MCF 10A (cell line): ENCODE data around the gene CTAGE1. TPM values are rescaled to one million over a fixed set of nuclear protein-coding genes. Genes with fewer than 3 reads are reported as not detected.

Experiments
- BruUV-seq: library from RNA; stranded (reverse); fragments of 400-500 nt; replicated peaks from 2 replicates; lab custom pipeline; 2021; lab: Mats Ljungman, UMichigan
- CTCF ChIA-PET: fragments of 300-600 bp; sonication (Branson Sonifier 250); formaldehyde crosslinking; extraction: SDS; loops from one replicate; lab custom pipeline; 2021; ENCODE audit warnings: antibody characterized with exemption, inconsistent platforms; lab: Yijun Ruan, JAX
- POLR2A ChIA-PET: fragments of 300-600, 350-650 bp; sonication (Branson Sonifier 250); formaldehyde crosslinking; extraction: SDS; loops from one replicate; lab custom pipeline; 2020; ENCODE audit warnings: antibody characterized with exemption, inconsistent platforms; lab: Yijun Ruan, JAX
- DNase-seq: peaks from one replicate; pipeline ENCODE4 v3.0.0-alpha.2; 2018; ENCODE audit not compliant: unreplicated experiment
- H3K27ac Mint-ChIP-seq: one replicate; pipeline ENCODE4 v1.8.0; 2022; ENCODE audit warnings: mild to moderate bottlenecking, low read depth, mixed read lengths; ENCODE audit not compliant: unreplicated experiment
- H3K27me3 Mint-ChIP-seq: one replicate; pipeline ENCODE4 v1.8.0; 2022; ENCODE audit warnings: mixed read lengths; ENCODE audit not compliant: insufficient read depth, unreplicated experiment
- H3K36me3 Mint-ChIP-seq: one replicate; pipeline ENCODE4 v1.8.0; 2022; ENCODE audit warnings: mild to moderate bottlenecking, moderate library complexity, mixed read lengths; ENCODE audit not compliant: insufficient read depth, unreplicated experiment
- H3K4me1 Mint-ChIP-seq: one replicate; pipeline ENCODE4 v1.8.0; 2022; ENCODE audit warnings: mixed read lengths; ENCODE audit not compliant: insufficient read depth, unreplicated experiment
- H3K4me3 Mint-ChIP-seq: one replicate; pipeline ENCODE4 v1.8.0; 2022; ENCODE audit warnings: mild to moderate bottlenecking, moderate library complexity, mixed read lengths; ENCODE audit not compliant: unreplicated experiment
- H3K9me3 Mint-ChIP-seq: one replicate; pipeline ENCODE4 v1.8.0; 2022; ENCODE audit warnings: mixed read lengths; ENCODE audit not compliant: unreplicated experiment
- CTCF ChIP-seq: fragments of 200-600 bp; IDR thresholded peaks from one replicate; pipeline ENCODE4 v1.8.0; 2022; ENCODE audit warnings: antibody characterized with exemption, mild to moderate bottlenecking; ENCODE audit not compliant: unreplicated experiment
- intact Hi-C: fragments of 100-400 bp; cut with micrococcal nuclease; formaldehyde crosslinking; loops from 2 replicates; pipeline ENCODE4 v1.14.1; 2022
- total RNA-seq: library from RNA; stranded (reverse); gene quantifications from 2 replicates; pipeline ENCODE4 v1.2.3, GENCODE V29; 2022

CTAGE1 gene
- total RNA-seq, 1 experiment from 2014 or later, result not detected

DNA sequence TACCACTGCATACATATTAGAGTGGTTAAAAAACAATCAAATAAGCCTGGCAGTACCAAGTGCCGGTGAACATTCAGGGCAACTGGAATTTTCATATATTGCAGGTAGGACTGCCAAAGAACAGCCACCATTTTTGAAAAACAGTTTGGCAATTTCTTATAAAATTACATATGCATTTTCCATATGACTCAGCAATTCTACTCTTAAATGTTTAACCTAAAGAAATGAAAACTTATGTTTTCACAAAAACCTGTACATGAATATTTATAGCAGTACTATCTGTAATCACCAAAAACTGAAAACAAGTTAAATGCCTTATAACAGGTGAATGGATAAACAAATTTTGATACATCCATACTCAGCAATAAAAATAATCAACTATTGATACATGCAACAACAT is 39.9 kb downstream of the CTAGE1 start:
- POLR2A ChIA-PET, result no interaction called here
- H3K36me3 Mint-ChIP-seq, result no peaks in the 10 kb centered on the region
- no peaks in the 10 kb centered on the region for H3K27me3 Mint-ChIP-seq
- no peak overlapping the region for H3K4me3 Mint-ChIP-seq
- CTCF ChIA-PET, result no interaction called here
- DNase-seq, result no peak
- H3K9me3 Mint-ChIP-seq, result no peaks in the 10 kb centered on the region
- H3K27ac Mint-ChIP-seq, result no peak overlapping the region
- BruUV-seq, result no TSS peak
- no peak for TF ChIP-seq CTCF
- intact Hi-C loops, result no loop called here
- H3K4me1 Mint-ChIP-seq, result no peaks in the 10 kb centered on the region

DNA sequence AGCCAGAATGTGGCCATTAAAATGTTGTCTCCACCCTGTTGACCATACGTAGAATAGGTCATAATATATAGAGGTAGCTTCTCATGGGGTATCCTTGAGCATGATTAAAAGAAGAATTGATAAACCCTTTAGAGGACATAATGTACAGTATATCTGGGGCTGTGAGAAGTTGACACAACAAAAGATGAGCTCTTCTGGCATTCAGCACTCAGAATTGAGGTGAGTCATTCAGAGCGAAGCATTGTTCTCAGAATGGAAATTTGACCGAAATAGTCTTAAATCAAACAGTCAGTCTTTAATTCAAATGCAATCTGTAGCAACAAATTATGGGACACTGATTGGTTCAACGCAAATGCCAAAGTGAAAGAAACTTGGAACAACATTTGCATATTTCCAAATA is 47.3 kb downstream of the CTAGE1 start:
- Mint-ChIP-seq H3K9me3 (no peaks in the 10 kb centered on the region), H3K36me3 (no peaks in the 10 kb centered on the region), H3K27ac (no peak overlapping the region), H3K4me3 (no peak overlapping the region), H3K27me3 (no peaks in the 10 kb centered on the region), H3K4me1 (no peaks in the 10 kb centered on the region)
- ChIA-PET CTCF (no interaction called here), POLR2A (interaction anchor here (0.6 to 0.7 kb wide), 2 partner anchors 58 to 569 kb away, joined by 3 read pairs; no protein-coding TSS in a partner anchor)
- intact Hi-C loops, result no loop called here
- no peak for DNase-seq
- no peak for TF ChIP-seq CTCF
- no TSS peak for BruUV-seq

DNA sequence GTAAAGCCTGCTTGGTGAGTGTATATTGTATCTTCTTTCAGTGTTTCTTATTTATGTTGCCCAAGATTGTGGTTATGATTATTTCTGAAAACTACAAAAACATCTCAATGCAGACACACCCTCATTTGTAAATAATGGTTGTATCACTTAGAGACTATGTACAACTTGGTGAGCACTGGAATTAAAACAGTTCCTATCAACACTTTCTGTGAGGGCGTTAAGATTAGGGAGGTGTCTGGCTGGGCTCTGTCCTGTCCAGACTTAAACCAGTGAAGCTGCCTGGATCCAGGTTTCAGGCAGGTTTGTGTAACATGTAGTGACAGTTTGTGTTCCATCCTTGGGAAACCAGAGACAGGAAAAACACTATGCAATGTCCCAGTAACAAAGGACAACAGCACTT is 49.7 kb downstream of the CTAGE1 start:
- H3K9me3 Mint-ChIP-seq, result no peaks in the 10 kb centered on the region
- no peak overlapping the region for H3K27ac Mint-ChIP-seq
- H3K4me1 Mint-ChIP-seq, result no peaks in the 10 kb centered on the region
- CTCF ChIA-PET, result interaction anchor here (0.8 kb wide), 2 partner anchors 13 to 195 kb away, joined by 3 to 4 read pairs; no protein-coding TSS in a partner anchor
- no peak for DNase-seq
- no peak overlapping the region for H3K4me3 Mint-ChIP-seq
- TF ChIP-seq CTCF, result no peak
- H3K36me3 Mint-ChIP-seq, result no peaks in the 10 kb centered on the region
- intact Hi-C loops, result loop anchor here (10.0 kb wide), 1 partner anchor 203 kb away; the partner anchor contains the start of gene GATA6
- H3K27me3 Mint-ChIP-seq, result no peaks in the 10 kb centered on the region
- POLR2A ChIA-PET, result interaction anchor here (0.6 kb wide), 1 partner anchor 190 kb away, joined by 3 read pairs; no protein-coding TSS in a partner anchor
- no TSS peak for BruUV-seq

DNA sequence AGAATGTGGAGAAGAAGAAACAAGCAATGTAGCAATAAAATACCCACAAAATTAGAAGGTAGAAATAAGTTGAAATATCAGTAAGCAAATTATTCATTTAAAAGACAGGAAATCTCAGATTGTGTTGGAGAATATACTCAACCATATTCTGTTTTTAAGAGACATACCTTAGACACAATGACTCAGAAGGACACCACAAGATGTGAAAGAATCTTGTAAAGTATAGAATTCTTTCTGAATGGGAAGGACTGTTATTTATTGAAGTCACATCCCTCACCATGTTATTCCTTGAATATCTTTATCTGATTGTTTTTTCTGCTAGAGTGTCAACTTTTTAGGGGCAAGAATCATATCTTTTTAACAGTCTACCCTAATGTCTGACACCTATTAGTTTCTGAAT is 50.4 kb downstream of the CTAGE1 start:
- no peak for TF ChIP-seq CTCF
- POLR2A ChIA-PET, result no interaction called here
- intact Hi-C loops, result loop anchor here (10.0 kb wide), 1 partner anchor 203 kb away; the partner anchor contains the start of gene GATA6
- Mint-ChIP-seq H3K36me3 (no peaks in the 10 kb centered on the region), H3K9me3 (no peaks in the 10 kb centered on the region), H3K4me3 (no peak overlapping the region), H3K27ac (no peak overlapping the region), H3K27me3 (no peaks in the 10 kb centered on the region), H3K4me1 (no peaks in the 10 kb centered on the region)
- BruUV-seq, result no TSS peak
- DNase-seq, result no peak
- CTCF ChIA-PET, result interaction anchor here (0.5 kb wide), 1 partner anchor 180 kb away, joined by 3 read pairs; no protein-coding TSS in a partner anchor
